ENCODE measurements around the gene ADNP2. TPM values are rescaled to one million over a fixed set of nuclear protein-coding genes. Genes with fewer than 3 reads are reported as not detected.

The ADNP2 gene
- total RNA-seq, 1 experiment from 2014 or later = 12.8 TPM

GRCh38 chr18:80188643-80189530 lies 79.8 kb downstream of the ADNP2 start:
- no peak overlapping the region for H3K4me3 ChIP-seq
- H3K9me3 ChIP-seq = no peaks in the 10 kb centered on the region
- no peak for DNase-seq
- no peaks in the 10 kb centered on the region for H3K27me3 ChIP-seq
- H3K36me3 ChIP-seq = no peaks in the 10 kb centered on the region

GRCh38 chr18:80189531-80189865 lies 80.4 kb downstream of the ADNP2 start:
- Histone ChIP-seq H3K36me3 (no peaks in the 10 kb centered on the region), H3K9me3 (no peaks in the 10 kb centered on the region), H3K4me3 (no peak overlapping the region), H3K27me3 (no peaks in the 10 kb centered on the region)
- no peak for DNase-seq

Other genes with a start within 250 kb of the ADNP2 start
- 24.3 and 53.1 TPM in 2 replicates for gene SLC66A2, start 157.6 kb upstream of the ADNP2 start, total RNA-seq (2014; rRNA removed; shearing (Covaris generic); ENCODE audit: low replicate concordance)
- not detected in 2 replicates for gene HSBP1L1, start 144.6 kb upstream of the ADNP2 start, total RNA-seq (2014; rRNA removed; shearing (Covaris generic); ENCODE audit: low replicate concordance)
- 69.3 and 176 TPM in 2 replicates for gene TXNL4A, start 120.7 kb upstream of the ADNP2 start, total RNA-seq (2014; rRNA removed; shearing (Covaris generic); ENCODE audit: low replicate concordance)
- gene RBFA, start 74.8 kb upstream of the ADNP2 start, total RNA-seq (2014; rRNA removed; shearing (Covaris generic); ENCODE audit: low replicate concordance) = 35.0 and 50.7 TPM in 2 replicates
- 3.4 TPM in 2 replicates for gene PARD6G, start 138.3 kb downstream of the ADNP2 start, total RNA-seq (2014; rRNA removed; shearing (Covaris generic); ENCODE audit: low replicate concordance)